Activated naive CD8-positive, alpha-beta T cell treated with anti-CD3 and anti-CD28 coated beads, Interleukin-2, amount 50 U/mL, for 16 hours (primary cell): ENCODE data around the gene ANKRD23.
"Not testable (repeated sequence)": the region's sequence is repeated elsewhere in the genome, so short reads cannot be mapped to it uniquely, and the experiment has no call there.

Experiments
- DNase-seq: peaks from one replicate; pipeline ENCODE4 v3.0.0-alpha.2; 2020; ENCODE audit warnings: low read depth, low spot score

Gene ANKRD23

DNA sequence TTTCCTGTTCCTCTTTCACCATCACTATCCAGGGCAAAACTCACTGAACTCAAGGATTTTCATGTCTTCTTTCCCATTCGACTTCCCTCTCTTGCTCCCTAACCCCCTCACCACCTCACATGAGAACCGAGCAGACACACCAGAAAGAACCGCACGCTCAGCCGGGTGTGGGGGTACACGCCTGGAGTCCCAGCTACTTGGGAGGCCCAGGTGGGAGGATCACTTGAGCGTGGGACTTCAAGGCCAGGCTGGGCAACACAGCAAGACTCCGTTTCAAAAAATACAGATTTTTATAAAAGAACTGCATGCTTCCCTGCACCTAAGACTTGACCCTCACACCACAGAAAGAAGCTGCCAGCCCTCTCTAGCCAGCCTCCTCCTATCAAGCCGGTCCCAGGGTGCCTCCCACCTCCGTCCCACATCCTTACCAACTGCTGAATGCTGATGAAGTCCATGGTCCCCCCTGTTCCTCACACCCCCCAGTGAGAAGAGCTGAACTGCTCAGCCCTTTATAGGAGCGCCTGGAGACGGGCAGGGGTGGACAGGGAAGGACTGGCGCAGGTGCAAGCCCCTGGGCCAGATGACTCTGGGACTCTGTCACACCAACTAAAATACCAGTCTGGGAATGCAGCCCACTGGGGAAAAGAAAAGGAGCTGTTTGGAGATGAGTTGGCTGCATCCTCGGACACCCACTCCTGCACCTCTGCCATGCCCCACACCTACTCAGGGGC, at the start of gene ANKRD23:
ANKRD23 (minus strand) TSS at position 484 of the 731 bp plus-strand sequence; CDS start at position 455, 29 bp downstream.
- no peak for DNase-seq

DNA sequence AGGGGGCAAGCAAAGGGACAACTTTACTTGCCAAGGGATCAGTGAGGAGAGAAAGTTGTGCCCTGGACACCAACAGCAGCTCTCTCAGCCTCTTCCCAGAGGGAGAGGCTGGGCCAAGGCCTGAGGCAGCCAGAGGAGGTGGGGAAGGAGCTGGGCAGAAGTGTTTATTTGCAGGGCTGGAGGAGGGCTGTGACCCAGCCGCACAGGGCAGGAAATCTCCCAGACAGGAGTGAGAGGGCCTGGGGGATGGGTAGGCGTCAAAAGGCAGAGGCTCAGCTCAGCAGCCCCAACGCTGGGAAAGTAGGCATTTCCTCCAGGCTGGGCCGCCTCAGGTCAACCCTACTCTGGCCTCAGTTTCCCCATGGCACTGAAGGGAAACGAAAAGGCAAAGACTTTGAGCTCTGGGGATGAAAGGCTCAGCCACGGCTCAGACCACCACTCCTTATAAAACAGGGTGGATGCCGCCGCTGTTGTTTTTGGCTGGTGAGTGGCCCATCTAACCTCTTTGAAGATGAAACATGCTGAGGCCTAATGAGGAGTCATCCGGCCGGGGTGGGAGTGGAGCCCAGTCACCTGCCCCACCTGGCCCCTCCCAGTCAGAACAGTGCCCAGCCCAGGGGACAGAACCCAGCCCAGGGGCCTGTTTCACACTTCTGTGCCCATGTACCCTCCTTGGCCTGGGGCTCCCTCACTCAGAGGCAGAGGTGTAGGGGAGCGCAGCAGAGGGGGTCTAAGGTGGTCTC, 47.9 kb upstream of the ANKRD23 start:
- no peak for DNase-seq

DNA sequence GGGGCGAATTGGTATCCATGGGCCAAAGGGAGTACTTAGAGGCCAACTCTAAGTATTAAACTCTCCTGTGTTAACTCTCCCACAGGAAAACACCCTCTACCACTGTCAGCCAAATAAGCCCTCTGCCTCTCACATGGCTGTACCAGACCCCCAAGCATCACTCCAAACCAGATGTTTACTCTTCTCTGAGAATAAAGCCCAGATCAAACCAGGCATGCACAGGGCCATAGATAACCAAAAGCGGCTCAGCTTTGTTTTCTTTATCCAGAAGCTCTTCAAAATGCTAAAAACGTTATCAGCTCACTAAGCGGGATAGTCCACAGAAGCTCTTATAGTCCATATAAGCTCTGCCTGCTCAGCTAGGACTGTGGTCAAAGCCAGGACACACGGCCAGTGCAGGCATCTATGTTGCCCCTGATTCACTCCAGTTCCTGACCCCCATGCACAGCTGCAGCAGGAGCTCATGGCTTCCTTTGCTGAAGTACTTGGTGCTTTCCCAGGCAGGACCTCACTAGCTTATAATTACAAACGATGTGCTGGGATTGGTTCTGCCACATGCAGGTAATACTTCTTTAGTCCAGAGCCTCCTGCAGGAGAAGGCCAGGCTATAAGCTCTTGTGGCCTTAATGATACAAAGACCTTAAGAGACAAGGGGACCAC, 47.0 kb upstream of the ANKRD23 start:
- no peak for DNase-seq

GRCh38 chr2:96890252-96890651, 46.4 kb upstream of the ANKRD23 start:
- DNase-seq: no peak

DNA sequence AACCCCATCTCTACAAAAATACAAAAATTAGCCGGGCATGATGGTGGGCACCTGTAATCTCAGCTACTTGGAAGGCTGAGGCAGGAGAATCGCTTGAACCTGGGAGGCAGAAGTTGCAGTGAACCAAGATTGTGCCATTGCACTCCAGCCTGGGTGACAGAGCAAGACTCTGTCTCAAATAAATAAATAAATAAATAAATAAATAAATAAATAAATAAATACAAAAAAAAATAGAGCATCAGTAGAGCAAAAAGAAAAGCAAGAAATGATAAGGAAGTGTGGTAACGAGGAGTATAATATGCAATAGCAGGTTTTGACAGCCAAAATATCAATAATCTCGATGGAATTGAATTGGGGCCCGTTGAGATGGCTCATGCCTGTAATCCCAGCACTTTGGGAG, 45.7 kb upstream of the ANKRD23 start:
- not testable (repeated sequence) for DNase-seq

DNA sequence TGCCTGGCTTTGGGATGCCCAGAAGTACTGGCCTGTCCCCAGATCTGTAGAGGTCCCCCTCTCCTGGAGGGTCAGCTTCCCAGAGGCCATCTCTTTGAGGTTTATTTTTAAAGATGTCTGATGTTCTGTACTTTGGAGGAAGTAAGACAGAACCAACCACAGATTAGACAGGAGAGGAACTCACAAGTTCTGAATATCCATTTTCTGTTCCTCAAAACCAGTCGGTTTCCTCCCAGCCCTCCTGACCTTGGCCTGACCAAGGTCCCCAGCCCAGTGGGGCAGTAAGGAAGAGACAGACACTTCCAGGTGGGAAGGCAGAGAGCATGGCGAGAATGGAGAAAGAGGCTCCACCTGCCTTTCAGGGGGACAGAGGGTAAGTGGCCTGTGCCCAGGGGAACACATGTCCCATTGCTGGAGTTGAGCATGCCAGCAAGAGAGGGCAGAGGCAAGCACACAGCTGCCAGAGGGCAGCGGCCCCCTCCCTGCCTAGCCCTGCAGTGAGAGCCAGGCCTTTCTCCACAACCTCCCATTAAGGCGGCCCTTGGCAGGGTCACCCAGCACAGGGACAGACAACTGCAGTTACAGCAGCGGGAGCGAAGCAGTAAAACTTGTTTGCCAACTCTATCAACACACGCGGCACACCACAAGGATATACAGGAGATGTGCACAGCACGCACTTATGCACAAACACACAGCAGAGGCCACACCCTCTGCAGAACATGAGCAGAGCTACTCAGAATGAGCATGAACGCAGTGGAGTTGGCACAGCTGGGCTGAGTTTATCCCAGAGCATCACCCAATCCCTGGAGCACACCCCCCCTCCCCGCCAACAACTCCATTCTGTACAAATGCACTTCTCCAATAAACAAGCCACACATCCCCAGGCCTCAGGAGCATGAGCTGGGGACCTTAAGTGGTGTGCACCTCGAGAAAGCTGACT, 44.5 kb upstream of the ANKRD23 start:
- DNase-seq: no peak

- DNase-seq: no peak
Measured at GRCh38 chr2:96887493-96888012, 43.7 kb upstream of the ANKRD23 start.

GRCh38 chr2:96885432-96886347, 41.9 kb upstream of the ANKRD23 start:
- DNase-seq: no peak

GRCh38 chr2:96884299-96885094, 40.7 kb upstream of the ANKRD23 start:
- no peak for DNase-seq

- no peak for DNase-seq
Measured at GRCh38 chr2:96883306-96883705, 39.5 kb upstream of the ANKRD23 start.

DNA sequence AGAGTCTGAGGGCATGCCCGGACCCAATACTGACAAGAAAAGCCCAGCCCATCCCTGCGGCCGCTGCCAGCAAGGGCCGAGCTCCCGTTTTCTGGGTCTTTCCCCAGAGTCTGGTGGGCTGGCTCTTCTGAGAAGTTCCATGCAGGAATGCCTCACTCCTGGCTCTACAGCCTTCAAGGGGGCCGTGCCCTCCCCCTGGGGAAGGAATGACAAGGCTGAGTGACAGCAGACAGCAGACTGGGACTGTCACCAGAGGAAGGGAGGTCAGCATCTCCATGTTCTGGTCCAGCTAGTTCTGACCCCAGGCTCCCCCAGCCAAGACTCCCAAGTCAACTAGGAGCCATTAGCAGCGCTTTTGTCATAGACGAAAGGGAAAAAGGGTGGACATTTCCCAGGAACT, 39.1 kb upstream of the ANKRD23 start:
- no peak for DNase-seq

DNA sequence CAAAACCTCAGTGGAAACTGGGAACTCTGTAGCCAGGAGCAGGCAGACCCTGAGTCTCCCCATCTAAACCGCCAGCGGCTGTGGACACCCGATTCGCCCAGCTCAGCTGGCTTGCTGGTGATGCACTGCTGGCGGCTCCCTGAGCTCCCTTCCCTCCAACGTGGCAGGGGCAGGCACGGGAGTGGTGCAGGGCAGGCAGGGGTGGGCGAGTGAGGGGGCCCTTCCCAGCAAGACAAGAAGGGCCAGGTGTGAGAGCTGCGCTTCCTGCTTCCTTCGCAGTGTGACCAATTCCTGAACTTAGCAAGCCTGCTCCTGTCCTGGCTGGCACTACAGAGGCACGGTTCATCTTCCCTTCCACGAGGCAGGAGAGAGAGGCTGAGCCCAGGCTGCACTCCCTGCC, 38.4 kb upstream of the ANKRD23 start:
- no peak for DNase-seq

DNA sequence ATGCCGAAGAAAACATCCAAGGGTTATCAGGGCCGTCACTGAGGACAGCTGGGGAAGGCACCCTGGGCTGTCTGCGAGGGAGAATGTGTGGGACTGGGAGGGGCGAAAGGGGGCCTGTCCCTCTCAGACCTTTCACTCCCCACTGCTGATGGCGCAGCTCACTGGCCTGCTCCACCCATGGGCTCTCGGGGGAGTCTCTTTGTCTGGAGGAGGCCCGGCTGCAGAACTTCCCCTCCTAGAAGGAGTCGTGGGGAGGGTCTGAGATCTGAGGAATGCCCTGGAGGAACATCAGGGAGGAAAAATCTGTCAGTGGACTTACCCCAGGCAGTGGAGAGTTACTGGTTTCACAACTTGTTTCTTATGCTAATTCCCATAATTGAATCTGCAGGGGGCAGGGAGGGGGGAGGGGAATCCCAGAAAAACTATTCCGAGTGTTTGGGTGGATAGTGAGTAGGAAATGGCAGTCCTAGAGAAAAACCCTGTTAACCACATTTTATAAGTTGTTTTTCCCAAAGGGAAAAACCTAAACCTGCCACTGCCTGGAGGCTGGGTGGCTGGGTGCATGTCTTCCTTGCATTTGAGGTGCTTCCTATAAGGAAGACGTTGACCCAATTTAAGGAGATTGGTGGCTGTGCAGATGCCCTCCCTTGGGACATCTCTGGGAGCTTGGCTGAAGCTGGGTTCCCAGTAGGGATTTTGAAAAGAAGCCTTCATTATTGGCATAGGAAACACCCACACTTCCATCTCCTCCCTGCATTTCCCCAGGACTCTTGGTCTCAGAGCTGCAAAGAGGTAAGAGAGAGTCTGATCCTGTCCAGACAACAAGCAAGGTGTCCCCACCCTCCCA, 37.8 kb upstream of the ANKRD23 start:
- DNase-seq: no peak

GRCh38 chr2:96880891-96881273, 37.1 kb upstream of the ANKRD23 start:
- no peak for DNase-seq

GRCh38 chr2:96879545-96880040, 35.8 kb upstream of the ANKRD23 start:
- no peak for DNase-seq

- DNase-seq: no peak
Measured at GRCh38 chr2:96878796-96879544, 35.1 kb upstream of the ANKRD23 start.

GRCh38 chr2:96878171-96878570, 34.4 kb upstream of the ANKRD23 start:
- no peak for DNase-seq
